HL-60 (cell line): Measurements from ENCODE around the gene ANKRD53.

Experiments used
- DNase-seq, 2 experiments: peaks; one replicate each; pipeline ENCODE4 v3.0.0-alpha.2; 2010 to 2020; ENCODE audit warnings: low read depth in 1 of 2, low spot score in 1 of 2
- H3K27ac ChIP-seq: fragments of 250-450 bp; sonication (Bioruptor Pico); replicated peaks from 2 replicates; pipeline ENCODE4 v1.5.1; 2020; ENCODE audit warnings: mild to moderate bottlenecking, moderate library complexity
- H3K27me3 ChIP-seq: fragments of 250-450 bp; sonication (Bioruptor Pico); 2 replicates; pipeline ENCODE4 v1.5.1; 2021; ENCODE audit warnings: mild to moderate bottlenecking, moderate library complexity; ENCODE audit not compliant: insufficient read depth, poor library complexity, severe bottlenecking
- H3K4me3 ChIP-seq: replicated peaks from 2 replicates; pipeline ENCODE4 v1.5.1; 2011; ENCODE audit warnings: mild to moderate bottlenecking, control low read depth, low read length; ENCODE audit not compliant: insufficient read depth
- GABPA ChIP-seq: IDR thresholded peaks from 2 replicates; pipeline ENCODE4 v1.6.1; 2012; ENCODE audit warnings: low read depth
- POLR2AphosphoS5 ChIP-seq: IDR thresholded peaks from 2 replicates; pipeline ENCODE4 v1.6.1; 2012; ENCODE audit warnings: low read depth
- SPI1 ChIP-seq: IDR thresholded peaks from 2 replicates; pipeline ENCODE4 v1.6.1; 2012; ENCODE audit warnings: low read depth, mild to moderate bottlenecking, borderline replicate concordance
- TF ChIP-seq, protein P1 (sequence below): IDR thresholded peaks from one replicate; pipeline ENCODE4 v1.5.1; 2011; ENCODE audit warnings: low read length, control low read depth, inconsistent platforms; ENCODE audit not compliant: insufficient read depth
- TF ChIP-seq, protein P2 (sequence below): IDR thresholded peaks from 2 replicates; pipeline ENCODE4 v1.6.1; 2012; ENCODE audit warnings: low read depth; ENCODE audit not compliant: insufficient replicate concordance

The ANKRD53 gene

DNA sequence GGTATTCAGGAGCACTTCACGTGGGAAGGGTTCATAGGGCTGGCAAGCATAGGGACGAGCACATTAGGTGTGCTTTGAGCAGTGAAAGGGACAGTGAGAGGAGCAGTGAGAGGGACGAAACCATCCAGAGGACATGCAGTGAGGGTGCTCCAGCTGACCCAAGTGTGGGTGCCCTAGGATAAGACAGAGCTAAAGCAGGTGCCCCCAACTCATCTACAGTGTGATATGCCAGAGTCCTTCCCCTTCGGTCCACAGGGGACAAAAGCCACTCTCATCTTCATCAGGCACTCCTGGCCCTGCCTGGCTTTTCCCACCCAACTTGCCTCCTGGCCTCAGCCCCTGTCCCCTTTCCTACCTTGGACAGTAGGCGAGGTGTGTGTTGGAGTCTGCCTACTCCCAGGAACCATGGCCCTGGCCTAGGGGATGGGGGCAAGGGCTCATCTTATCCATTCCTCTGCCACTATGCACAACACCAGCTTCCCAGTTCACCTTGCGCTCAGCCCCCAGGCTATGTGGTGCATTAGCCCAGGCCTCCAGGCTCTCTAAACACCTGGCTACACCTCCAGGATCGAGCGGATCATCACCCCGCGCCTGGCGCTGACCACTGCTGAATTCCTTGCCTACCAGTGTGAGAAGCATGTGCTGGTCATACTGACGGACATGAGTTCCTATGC, 16.1 kb upstream of the ANKRD53 start:
- peaks cover 4% of the 10 kb centered on the region for H3K27me3 ChIP-seq
- H3K27ac ChIP-seq = no peak overlapping the region
- no peak overlapping the region for H3K4me3 ChIP-seq
- no peak for DNase-seq
- TF ChIP-seq GABPA (no peak), POLR2AphosphoS5 (no peak), SPI1 (no peak)
- TF ChIP-seq, protein P1, sequence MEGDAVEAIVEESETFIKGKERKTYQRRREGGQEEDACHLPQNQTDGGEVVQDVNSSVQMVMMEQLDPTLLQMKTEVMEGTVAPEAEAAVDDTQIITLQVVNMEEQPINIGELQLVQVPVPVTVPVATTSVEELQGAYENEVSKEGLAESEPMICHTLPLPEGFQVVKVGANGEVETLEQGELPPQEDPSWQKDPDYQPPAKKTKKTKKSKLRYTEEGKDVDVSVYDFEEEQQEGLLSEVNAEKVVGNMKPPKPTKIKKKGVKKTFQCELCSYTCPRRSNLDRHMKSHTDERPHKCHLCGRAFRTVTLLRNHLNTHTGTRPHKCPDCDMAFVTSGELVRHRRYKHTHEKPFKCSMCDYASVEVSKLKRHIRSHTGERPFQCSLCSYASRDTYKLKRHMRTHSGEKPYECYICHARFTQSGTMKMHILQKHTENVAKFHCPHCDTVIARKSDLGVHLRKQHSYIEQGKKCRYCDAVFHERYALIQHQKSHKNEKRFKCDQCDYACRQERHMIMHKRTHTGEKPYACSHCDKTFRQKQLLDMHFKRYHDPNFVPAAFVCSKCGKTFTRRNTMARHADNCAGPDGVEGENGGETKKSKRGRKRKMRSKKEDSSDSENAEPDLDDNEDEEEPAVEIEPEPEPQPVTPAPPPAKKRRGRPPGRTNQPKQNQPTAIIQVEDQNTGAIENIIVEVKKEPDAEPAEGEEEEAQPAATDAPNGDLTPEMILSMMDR = no peak
- TF ChIP-seq, protein P2, sequence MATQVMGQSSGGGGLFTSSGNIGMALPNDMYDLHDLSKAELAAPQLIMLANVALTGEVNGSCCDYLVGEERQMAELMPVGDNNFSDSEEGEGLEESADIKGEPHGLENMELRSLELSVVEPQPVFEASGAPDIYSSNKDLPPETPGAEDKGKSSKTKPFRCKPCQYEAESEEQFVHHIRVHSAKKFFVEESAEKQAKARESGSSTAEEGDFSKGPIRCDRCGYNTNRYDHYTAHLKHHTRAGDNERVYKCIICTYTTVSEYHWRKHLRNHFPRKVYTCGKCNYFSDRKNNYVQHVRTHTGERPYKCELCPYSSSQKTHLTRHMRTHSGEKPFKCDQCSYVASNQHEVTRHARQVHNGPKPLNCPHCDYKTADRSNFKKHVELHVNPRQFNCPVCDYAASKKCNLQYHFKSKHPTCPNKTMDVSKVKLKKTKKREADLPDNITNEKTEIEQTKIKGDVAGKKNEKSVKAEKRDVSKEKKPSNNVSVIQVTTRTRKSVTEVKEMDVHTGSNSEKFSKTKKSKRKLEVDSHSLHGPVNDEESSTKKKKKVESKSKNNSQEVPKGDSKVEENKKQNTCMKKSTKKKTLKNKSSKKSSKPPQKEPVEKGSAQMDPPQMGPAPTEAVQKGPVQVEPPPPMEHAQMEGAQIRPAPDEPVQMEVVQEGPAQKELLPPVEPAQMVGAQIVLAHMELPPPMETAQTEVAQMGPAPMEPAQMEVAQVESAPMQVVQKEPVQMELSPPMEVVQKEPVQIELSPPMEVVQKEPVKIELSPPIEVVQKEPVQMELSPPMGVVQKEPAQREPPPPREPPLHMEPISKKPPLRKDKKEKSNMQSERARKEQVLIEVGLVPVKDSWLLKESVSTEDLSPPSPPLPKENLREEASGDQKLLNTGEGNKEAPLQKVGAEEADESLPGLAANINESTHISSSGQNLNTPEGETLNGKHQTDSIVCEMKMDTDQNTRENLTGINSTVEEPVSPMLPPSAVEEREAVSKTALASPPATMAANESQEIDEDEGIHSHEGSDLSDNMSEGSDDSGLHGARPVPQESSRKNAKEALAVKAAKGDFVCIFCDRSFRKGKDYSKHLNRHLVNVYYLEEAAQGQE = no peak

DNA sequence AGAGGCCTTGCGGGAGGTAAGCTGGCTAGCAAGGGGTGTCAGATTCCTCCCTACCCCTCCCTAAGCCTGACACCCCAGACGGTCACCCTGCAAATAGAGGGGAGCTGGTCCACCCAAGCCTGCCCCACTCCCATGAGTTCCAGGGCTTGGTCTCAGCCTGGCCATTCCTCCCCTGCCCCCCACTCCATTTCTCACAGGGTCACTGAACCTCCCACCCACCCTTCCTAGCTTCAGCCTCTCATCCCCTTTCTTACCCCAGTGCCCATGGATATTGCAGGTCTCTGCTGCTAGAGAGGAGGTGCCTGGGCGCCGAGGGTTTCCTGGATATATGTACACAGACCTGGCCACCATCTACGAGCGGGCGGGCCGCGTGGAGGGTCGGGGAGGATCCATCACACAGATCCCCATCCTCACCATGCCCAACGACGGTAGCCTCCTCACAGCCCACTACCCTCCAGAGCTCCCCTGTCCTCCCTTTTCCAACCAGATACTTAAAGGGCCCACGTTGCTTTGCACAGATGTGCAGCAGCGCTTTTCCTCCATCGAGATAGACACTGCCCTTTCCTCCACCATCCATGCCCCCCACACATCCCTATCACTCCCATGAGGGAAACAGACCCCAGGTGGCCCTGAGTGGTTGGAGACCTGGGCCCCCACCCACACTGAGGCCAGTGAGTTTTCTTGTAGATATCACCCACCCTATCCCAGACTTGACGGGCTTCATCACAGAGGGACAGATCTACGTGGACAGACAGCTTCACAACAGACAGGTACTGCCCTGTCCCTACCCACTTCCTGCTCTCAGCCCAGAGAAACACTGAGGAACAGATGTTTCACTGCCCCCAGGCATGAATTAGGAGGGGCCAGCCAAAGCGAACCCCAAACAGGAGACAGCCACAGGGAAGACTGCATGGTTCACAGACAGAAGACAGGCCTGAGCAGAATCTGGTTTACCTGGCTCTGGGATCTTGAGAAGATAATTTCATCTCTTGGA, 15.2 kb upstream of the ANKRD53 start:
- DNase-seq = no peak
- peaks cover 5% of the 10 kb centered on the region for H3K27me3 ChIP-seq
- no peak overlapping the region for H3K4me3 ChIP-seq
- no peak overlapping the region for H3K27ac ChIP-seq
- TF ChIP-seq SPI1 (no peak), POLR2AphosphoS5 (no peak), GABPA (no peak)
- TF ChIP-seq, protein P2 = no peak
- TF ChIP-seq, protein P1 = no peak

DNA sequence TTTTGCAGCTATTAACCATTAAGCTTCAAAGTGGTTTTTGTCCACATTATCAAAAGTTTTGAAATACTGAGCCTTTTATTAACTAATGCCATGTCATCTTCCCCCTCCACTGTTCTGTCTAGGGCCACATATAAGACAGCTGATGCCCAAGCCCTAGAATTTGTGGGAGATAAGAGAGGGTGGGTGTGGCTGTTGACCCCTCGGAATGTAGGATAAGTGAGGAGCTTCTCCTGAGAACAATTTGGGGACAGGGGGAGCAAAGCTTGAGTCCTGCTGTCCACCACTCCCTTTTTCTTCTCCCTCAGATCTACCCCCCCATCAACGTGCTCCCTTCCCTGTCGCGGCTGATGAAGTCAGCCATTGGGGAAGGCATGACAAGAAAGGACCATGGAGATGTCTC, 14.3 kb upstream of the ANKRD53 start:
- Histone ChIP-seq H3K27me3 (peaks cover 7% of the 10 kb centered on the region), H3K27ac (no peak overlapping the region), H3K4me3 (no peak overlapping the region)
- no peak for TF ChIP-seq POLR2AphosphoS5
- no peak for TF ChIP-seq GABPA
- no peak for TF ChIP-seq SPI1
- TF ChIP-seq, protein P1 = no peak
- TF ChIP-seq, protein P2 = no peak
- DNase-seq = no peak
